ENCODE results near the gene C8A.

The C8A gene

GRCh38 chr1:56838759-56839158 lies 15.8 kb upstream of the C8A start:
- DNase-seq: no peak

DNA sequence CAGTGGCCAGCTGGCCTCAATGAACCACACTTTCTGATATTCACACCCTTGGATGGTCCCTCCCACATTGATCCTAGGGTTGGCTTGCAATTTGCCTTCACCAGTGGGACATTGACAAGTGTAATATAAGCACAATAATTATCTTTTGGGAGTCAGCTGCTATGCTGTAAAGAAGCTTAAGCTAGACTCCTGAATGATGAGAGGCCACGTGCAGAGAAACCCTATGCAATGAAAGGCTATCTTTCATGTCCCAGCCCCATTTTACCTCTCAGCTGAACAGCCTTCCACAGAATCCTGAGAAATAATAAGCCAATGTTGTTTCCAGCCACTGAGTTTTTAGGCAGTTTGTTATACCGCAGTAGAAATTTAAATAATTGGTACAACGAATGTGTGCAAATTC lies 11.1 kb upstream of the C8A start:
- no peak for DNase-seq

DNA sequence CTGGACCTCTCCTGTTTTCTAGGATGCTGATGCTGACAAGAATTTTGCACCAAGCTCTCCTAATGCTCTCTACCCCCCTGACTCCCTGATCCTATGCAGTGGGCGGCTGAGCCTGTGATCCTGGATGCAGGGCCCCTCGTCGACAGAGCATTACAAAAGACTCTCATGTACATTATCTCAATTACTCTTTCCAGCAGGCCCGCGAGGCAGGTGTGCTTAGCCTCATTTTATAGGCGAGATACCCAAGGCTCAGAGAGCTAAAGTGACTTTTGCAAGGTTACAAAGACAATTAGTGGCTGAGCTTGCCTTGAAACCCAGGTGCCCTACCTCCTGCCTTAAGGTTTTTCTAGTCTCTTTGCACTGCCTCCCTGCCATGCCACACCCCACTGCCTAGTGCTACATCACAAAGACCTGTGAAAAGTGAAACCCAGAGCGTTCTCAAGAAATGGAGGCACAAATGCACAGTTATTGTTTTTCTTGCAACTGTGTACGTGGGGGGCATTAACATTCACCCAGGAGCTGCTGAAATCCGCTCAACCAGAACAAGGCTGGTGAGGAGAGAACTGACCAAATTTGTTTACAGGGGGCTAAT lies 10.0 kb upstream of the C8A start:
- DNase-seq: no peak

DNA sequence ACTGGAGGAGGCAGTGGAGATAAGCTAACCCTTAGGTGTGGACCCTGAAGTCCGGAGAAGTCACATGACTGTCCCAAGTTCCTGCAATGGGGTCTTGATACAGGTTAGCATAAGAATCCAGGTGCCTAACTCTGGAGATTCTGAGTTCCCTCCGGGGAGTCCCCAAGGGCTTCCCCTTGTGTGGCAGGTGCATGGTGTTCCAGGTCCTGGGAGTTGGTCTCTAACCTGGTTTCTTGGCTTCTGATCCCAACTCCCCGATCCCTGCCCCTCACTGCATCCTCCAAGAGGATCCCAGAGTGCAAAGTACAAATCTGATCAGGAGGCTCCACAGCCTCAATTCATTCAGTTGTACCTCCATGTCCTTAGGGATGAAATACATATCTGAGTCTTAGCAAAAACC lies 9.3 kb upstream of the C8A start:
- no peak for DNase-seq

GRCh38 chr1:56849750-56850149 lies 4.8 kb upstream of the C8A start:
- DNase-seq: no peak

DNA sequence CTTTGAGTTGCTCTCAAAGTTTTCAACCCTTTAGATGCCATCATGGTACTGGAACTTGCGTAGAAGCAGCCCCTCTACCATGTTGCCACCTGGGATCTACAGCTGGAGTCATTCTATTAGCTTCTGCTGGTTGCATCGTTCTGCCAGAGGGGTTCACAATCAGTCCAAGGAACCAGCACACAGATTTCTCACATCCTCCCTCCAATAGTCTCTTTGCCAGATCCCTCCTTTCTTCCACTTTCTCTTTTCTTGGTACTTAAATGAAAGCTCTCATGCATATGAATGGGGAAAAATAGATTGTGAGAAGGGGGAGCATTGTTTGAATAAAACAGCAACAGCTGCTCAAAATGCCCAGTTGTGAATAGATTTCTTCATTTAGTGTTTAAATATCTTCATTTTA lies 4.2 kb upstream of the C8A start:
- no peak for DNase-seq

DNA sequence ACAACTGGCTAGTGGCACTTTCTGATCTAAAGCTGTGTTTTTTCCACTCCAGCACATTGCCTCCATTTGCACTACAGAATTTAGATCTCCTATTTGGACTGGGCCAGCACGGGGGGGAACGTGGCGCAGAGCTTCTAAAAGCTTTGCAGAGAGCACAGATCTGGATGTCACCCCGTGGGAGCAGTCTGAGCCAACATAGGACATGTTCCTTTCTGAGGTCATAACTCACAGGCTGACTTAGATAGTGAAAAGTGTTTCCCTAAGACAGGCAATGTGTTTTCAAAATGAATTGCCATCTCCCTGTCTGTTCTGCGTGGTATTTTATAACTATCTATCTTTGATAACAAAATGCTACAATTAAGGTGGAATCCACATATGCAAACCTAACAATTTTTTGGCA lies 3.7 kb upstream of the C8A start:
- no peak for DNase-seq

- no peak for DNase-seq
Measured at GRCh38 chr1:56852476-56852875, 2.1 kb upstream of the C8A start.

DNA sequence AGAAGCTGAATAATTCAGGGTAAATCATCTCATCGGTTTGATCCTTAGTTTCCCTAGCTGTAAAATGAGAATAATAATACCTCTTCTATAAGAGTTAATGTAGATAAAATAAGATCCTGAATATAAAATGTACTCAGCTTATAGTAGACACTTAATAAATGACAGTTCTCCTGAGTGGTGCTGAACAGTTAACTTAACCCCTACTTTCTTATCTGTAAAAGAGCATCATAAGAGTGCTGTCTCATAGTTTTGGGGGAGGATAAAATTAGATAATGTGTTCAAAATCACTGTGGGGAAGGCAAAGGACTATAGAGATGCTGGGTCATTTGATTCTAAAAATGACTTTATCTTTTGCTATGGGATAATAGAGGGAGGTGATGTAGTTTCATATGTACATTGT lies 593 bp downstream of the C8A start:
- no peak for DNase-seq

DNA sequence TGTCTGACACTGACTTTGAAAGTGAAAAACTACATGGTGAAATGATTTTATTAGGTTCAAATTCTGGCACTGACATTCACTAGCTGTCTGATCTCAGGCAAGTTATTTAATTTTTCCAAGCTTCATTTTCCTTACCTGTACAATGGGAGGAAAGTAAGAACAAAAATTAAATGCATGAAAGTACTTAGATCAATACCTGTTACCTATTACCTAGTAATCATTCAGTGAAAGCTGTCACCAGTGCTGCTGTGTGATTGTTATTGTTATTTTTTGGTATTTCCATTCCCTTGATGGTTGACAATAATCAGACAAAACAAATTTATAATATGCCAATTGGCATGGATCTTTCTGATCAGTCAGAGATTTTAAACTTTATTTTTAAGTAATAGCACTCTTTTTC lies 1.6 kb downstream of the C8A start:
- DNase-seq: no peak

GRCh38 chr1:56859287-56859686 lies 4.7 kb downstream of the C8A start:
- no peak for DNase-seq

GRCh38 chr1:56863265-56863992 lies 8.8 kb downstream of the C8A start:
- DNase-seq: no peak

GRCh38 chr1:56864430-56864829 lies 9.8 kb downstream of the C8A start:
- DNase-seq: no peak

DNA sequence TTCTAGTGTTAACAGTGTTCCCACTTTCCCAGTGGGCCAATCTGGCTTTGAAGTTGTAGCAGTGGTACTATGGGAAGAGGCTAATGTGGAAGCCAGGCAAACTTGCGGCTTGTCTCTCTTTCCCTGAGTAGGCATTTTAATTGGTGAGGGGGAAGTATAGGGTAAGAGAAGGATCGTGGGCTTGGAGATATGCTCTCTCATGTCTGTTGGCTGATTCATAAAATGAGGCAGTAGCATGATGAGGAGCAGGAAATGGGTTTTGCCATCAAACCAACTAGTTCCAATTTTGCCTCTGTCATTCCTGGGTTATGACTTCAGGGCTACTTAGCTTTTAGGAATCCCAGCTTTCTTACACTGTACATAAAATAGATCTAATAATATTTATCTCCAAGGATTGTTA lies 12.1 kb downstream of the C8A start:
- no peak for DNase-seq

DNA sequence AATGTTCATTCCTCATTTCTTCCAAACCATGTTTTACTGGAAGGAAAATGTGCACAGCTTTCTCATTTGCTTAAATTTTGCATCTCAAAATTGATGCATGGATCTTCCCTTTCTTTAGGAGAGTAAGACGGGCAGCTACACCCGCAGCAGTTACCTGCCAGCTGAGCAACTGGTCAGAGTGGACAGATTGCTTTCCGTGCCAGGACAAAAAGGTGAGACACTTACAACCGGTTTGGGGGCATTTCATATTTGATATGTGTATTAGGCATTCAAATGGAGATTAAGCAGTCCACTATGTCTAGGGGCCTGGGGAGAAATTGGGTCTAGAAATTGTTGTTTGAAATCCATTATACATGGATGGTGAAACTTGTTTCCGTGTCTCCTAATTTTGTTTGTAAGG lies 12.9 kb downstream of the C8A start:
- no peak for DNase-seq

GRCh38 chr1:56868761-56869160 lies 14.2 kb downstream of the C8A start:
- no peak for DNase-seq

GRCh38 chr1:56872597-56872996 lies 18.0 kb downstream of the C8A start:
- DNase-seq: no peak

- no peak for DNase-seq
Measured at GRCh38 chr1:56873213-56873612, 18.6 kb downstream of the C8A start.

DNA sequence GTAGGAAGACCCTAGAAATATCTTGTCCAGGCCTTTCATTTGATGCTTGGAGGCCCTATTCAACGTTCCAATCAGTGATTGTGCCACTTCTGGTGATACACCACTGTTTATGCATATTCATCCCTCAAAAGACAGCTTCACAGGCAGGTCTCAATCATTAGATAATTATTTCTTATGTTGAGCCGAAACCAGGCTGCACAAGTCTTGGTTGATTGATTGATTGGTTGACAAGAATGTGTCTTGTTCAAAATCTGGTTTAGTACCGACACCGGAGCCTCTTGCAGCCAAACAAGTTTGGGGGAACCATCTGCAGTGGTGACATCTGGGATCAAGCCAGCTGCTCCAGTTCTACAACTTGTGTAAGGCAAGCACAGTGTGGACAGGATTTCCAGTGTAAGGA lies 20.1 kb downstream of the C8A start:
- DNase-seq: no peak

- no peak for DNase-seq
Measured at GRCh38 chr1:56877973-56878372, 23.4 kb downstream of the C8A start.

GRCh38 chr1:56880774-56881173 lies 26.2 kb downstream of the C8A start:
- no peak for DNase-seq

DNA sequence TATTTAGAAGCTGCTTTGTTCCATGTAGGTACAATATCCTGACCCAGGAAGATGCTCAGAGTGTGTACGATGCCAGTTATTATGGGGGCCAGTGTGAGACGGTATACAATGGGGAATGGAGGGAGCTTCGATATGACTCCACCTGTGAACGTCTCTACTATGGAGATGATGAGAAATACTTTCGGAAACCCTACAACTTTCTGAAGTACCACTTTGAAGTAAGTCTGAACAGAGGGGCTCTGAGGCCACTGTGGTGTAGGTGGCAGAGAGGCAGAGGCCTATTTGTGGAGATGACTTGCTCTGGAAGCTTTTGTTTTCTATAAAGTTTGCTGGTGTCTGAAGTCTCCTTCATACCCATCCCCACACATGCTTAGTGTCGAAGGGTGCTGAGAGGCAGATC lies 26.8 kb downstream of the C8A start:
- no peak for DNase-seq

- DNase-seq: no peak
Measured at GRCh38 chr1:56890229-56890628, 35.6 kb downstream of the C8A start.

- no peak for DNase-seq
Measured at GRCh38 chr1:56894014-56894413, 39.4 kb downstream of the C8A start.
